SW480 (cell line): Measurements from ENCODE around the gene MT1E.
"Not testable (repeated sequence)": the region's sequence is repeated elsewhere in the genome, so short reads cannot be mapped to it uniquely, and the experiment has no call there.

Experiments
- DNase-seq: peaks from one replicate; pipeline ENCODE4 v3.0.0-alpha.2; 2016; ENCODE audit warnings: low spot score

MT1E gene

GRCh38 chr16:56607109-56607618 is 18.4 kb upstream of the MT1E start:
- peak; percentile 94 for DNase-seq

- DNase-seq, result no peak
Observed at GRCh38 chr16:56607675-56608042, 17.9 kb upstream of the MT1E start.

- peak; percentile 97 for DNase-seq
Observed at GRCh38 chr16:56608043-56608875, 17.3 kb upstream of the MT1E start, which contains the start of gene MT2A. Gene MT2A (plus strand): TSS chr16:56608584. CDS start chr16:56608656, 72 bp downstream.

- DNase-seq, result peak; percentile 20
Observed at GRCh38 chr16:56608876-56609462, 16.6 kb upstream of the MT1E start.

- peak; percentile 78 for DNase-seq
Observed at GRCh38 chr16:56609463-56609921, 16.1 kb upstream of the MT1E start.

- peak; percentile 91 for DNase-seq
Observed at GRCh38 chr16:56610017-56610608, 15.5 kb upstream of the MT1E start.

GRCh38 chr16:56610609-56611111 is 14.9 kb upstream of the MT1E start:
- DNase-seq, result no peak

- no peak for DNase-seq
Observed at GRCh38 chr16:56611281-56611833, 14.2 kb upstream of the MT1E start.

GRCh38 chr16:56613706-56614105 is 11.9 kb upstream of the MT1E start:
- no peak for DNase-seq

- peak; percentile 58 for DNase-seq
Observed at GRCh38 chr16:56614549-56614991, 11.0 kb upstream of the MT1E start.

GRCh38 chr16:56615353-56615752 is 10.2 kb upstream of the MT1E start:
- DNase-seq, result no peak

GRCh38 chr16:56616608-56617211 is 8.9 kb upstream of the MT1E start:
- no peak for DNase-seq

- DNase-seq, result no peak
Observed at GRCh38 chr16:56617212-56618085, 8.1 kb upstream of the MT1E start.

GRCh38 chr16:56618138-56618537 is 7.4 kb upstream of the MT1E start:
- no peak for DNase-seq

GRCh38 chr16:56620339-56620897 is 5.2 kb upstream of the MT1E start:
- DNase-seq, result no peak

GRCh38 chr16:56621665-56622445 is 3.7 kb upstream of the MT1E start:
- not testable (repeated sequence) for DNase-seq

GRCh38 chr16:56623184-56623583 is 2.4 kb upstream of the MT1E start:
- not testable (repeated sequence) for DNase-seq

GRCh38 chr16:56623637-56624036 is 1.9 kb upstream of the MT1E start:
- DNase-seq, result no peak

GRCh38 chr16:56625943-56626654 is 518 bp downstream of the MT1E start:
- peak; percentile 43 for DNase-seq
